Measurements from ENCODE around the gene EXOSC7. TPM values are rescaled to one million over a fixed set of nuclear protein-coding genes. Genes with fewer than 3 reads are reported as not detected.

The EXOSC7 gene
- total RNA-seq, 1 experiment from 2014 or later = 88.7 TPM

DNA sequence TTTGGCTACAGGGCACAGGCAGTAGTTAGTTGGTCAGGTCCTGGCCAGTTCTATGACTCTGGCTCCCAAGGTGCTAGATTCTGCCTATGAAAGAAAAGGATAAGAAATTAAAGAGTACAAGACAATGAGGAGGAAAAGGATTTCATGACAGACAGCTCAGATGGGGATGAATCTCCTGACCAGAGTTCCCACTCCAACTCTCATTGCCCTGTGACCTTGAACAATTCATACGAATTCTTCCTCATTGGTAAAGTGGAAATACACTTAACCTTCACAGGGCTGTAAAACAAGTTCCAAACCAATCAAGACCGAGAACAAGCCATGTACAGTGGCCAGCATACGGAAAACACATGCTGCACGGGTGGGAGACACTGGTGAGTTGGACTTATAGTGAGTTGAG, 73.8 kb downstream of the EXOSC7 start:
- Mint-ChIP-seq H3K9me3 (no peaks in the 10 kb centered on the region), H3K4me1 (peaks cover 0 to 6% of the 10 kb centered on the region in 2 experiments; a peak in 3 of 4 replicates), H3K27ac (no peak overlapping the region), H3K27me3 (ENCODE audit: low read depth) (peaks cover 84% of the 10 kb centered on the region), H3K36me3 (ENCODE audit: insufficient read depth in 1 of 3, low read depth in 3 of 3) (no peaks in the 10 kb centered on the region), H3K4me3 (no peak overlapping the region)
- Histone ChIP-seq H3T11ph (ENCODE audit: low read length) (no peak overlapping the region), H2AFZ (ENCODE audit: low read length) (no peak overlapping the region), H2BK12ac (ENCODE audit: insufficient read length, low read depth, low read length) (no peak overlapping the region), H3K9ac (ENCODE audit: extremely low read depth, insufficient read length, low read length) (no peak overlapping the region), H3K79me1 (ENCODE audit: insufficient read depth, low read depth, low read length, poor library complexity, severe bottlenecking) (no peaks in the 10 kb centered on the region), H3K27me3 (ENCODE audit: insufficient read depth, low read length) (peaks cover 4% of the 10 kb centered on the region; the same call in 1 of the 2 replicates), H4K20me1 (ENCODE audit: control insufficient read depth, insufficient read depth, insufficient read length) (no peaks in the 10 kb centered on the region), H3K23ac (ENCODE audit: insufficient read length, low read depth, low read length) (no peak overlapping the region), H3K27ac (ENCODE audit: insufficient read length, low read depth, low read length) (no peak overlapping the region), H3K18ac (ENCODE audit: insufficient read length, low read depth, low read length) (no peak overlapping the region), H3K9me3 (ENCODE audit: control insufficient read depth, low read depth, low read length) (no peaks in the 10 kb centered on the region), H3K4ac (ENCODE audit: low read depth, low read length) (no peak overlapping the region), H2BK20ac (ENCODE audit: low read depth, low read length, poor library complexity, severe bottlenecking) (no peak overlapping the region), H3K79me2 (ENCODE audit: insufficient read depth, low read length) (no peaks in the 10 kb centered on the region), H4K91ac (ENCODE audit: insufficient read length, low read depth, low read length) (no peak overlapping the region), H3K4me1 (ENCODE audit: insufficient read depth, low read length) (no peaks in the 10 kb centered on the region), H4K8ac (replicated peaks; ENCODE audit: insufficient read length, low read depth, low read length) (no peak overlapping the region), H3K56ac (ENCODE audit: insufficient read length, low read depth, low read length) (no peak overlapping the region), H3K4me2 (ENCODE audit: insufficient read depth, insufficient read length, low read length) (no peak overlapping the region), H4K5ac (ENCODE audit: insufficient read length, low read depth, low read length) (no peak overlapping the region), H3K23me2 (ENCODE audit: insufficient read length, low read depth, low read length, poor library complexity, severe bottlenecking) (no peaks in the 10 kb centered on the region), H2BK15ac (ENCODE audit: low read depth, low read length) (no peak overlapping the region), H2AK5ac (ENCODE audit: insufficient read length, low read length) (no peak overlapping the region), H3K14ac (ENCODE audit: insufficient read depth, low read length) (no peak overlapping the region), H2BK120ac (ENCODE audit: low read depth, low read length, poor library complexity, severe bottlenecking) (no peak overlapping the region), H2BK5ac (ENCODE audit: insufficient read length, low read length) (no peak overlapping the region)
- DNase-seq = no peak
- TF ChIP-seq, protein P1, sequence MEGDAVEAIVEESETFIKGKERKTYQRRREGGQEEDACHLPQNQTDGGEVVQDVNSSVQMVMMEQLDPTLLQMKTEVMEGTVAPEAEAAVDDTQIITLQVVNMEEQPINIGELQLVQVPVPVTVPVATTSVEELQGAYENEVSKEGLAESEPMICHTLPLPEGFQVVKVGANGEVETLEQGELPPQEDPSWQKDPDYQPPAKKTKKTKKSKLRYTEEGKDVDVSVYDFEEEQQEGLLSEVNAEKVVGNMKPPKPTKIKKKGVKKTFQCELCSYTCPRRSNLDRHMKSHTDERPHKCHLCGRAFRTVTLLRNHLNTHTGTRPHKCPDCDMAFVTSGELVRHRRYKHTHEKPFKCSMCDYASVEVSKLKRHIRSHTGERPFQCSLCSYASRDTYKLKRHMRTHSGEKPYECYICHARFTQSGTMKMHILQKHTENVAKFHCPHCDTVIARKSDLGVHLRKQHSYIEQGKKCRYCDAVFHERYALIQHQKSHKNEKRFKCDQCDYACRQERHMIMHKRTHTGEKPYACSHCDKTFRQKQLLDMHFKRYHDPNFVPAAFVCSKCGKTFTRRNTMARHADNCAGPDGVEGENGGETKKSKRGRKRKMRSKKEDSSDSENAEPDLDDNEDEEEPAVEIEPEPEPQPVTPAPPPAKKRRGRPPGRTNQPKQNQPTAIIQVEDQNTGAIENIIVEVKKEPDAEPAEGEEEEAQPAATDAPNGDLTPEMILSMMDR (conservative IDR thresholded peaks at IDR 0.05) = no peak
- no CpG with 5 or more reads among the region's 4 CpGs for WGBS (ENCODE audit: extremely low coverage, insufficient read length, low lambda C conversion rate)
